ENCODE results near the gene TIAM2.

TIAM2 gene

DNA sequence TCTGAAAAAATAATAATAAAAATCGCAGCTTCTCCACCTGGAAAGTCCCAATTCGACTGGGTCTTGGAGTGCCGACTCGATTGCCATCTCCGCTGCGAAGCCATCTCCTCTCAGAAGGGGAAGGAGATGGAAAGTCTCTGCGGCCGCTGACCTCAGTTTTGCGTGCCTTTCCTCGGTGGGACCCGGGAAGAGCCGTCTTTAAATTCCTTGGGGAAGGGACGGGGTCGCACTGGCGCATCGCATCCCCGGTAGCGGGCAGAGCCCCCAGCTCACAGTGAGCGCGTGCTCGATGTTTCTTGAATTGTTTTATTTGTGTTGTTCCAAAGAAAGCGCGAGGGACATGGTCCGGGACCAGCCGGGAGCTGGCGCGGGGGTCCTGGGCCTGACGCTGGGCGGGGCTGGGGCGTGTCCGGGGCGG is 270 bp upstream of the TIAM2 start:
- no peak for TF ChIP-seq POLR2AphosphoS5 (IDR thresholded peaks at IDR 0.05; ENCODE audit: low read depth, low read length)
- TF ChIP-seq POLR2A (IDR thresholded peaks at IDR 0.05; ENCODE audit: low read depth, low read length), result no peak
- no peak for TF ChIP-seq TAF1 (IDR thresholded peaks at IDR 0.05; ENCODE audit: borderline replicate concordance, low read depth, low read length)
- no peak for FAIRE-seq
- DNase-seq (ENCODE audit: insufficient read length), result no peak

DNA sequence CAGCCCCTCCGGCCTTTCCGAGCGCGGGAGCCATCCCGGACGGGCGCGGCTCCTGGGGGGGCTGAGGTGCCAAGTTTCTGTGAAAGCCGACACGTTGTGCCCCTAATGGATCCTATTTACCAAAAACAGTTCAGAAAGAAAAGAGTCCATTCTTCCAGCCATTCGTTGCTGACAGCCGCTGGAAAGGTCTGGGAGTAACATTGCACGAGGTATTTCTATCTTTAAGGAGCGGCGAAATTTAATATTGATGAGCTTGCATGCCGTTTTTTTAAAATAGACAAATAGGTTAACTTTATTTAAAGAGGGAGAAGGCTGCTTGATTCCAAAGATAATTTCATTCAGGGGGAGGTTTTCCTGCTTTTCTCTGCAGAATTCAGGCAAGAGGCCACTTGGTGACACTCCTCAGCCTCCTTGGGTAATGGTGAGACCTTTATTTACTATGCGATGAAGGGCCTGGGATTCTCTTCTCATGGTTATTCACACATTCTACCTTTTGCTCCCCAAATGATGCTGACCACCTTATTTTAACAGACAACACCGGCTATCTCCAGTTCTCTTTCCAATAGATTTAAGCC is 988 bp downstream of the TIAM2 start:
- FAIRE-seq (no peak), DNase-seq (ENCODE audit: insufficient read length) (no peak)
- no peak for TF ChIP-seq POLR2AphosphoS5 (IDR thresholded peaks at IDR 0.05; ENCODE audit: low read depth, low read length)

DNA sequence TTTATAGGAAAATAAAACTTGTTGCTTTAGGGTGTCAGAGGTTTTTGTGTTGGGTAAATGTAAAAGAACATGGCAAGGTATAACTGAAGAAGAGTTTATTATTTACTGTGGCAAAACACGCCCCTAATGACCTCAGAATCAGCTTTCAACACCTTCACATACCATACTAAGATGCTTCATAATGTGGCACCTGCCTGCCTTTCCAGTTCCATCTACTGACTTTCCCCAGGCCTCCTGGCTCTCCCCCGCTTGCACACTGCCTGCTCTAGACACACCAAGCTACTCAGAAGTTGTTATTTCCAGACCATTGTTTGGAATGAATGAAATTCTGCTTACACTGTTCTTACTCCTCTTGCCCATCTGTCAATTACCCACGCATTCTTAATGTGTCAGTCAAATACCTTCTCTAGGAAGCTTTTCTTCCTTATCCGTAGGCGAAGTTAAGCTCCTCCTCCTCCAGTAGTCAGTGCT is 1.8 kb downstream of the TIAM2 start:
- no peak for TF ChIP-seq POLR2A (IDR thresholded peaks at IDR 0.05; ENCODE audit: low read depth, low read length)
- TF ChIP-seq POLR2AphosphoS5 (IDR thresholded peaks at IDR 0.05; ENCODE audit: low read depth, low read length), result no peak
- TF ChIP-seq TAF1 (IDR thresholded peaks at IDR 0.05; ENCODE audit: borderline replicate concordance, low read depth, low read length), result no peak
- FAIRE-seq (no peak), DNase-seq (ENCODE audit: insufficient read length) (no peak)

DNA sequence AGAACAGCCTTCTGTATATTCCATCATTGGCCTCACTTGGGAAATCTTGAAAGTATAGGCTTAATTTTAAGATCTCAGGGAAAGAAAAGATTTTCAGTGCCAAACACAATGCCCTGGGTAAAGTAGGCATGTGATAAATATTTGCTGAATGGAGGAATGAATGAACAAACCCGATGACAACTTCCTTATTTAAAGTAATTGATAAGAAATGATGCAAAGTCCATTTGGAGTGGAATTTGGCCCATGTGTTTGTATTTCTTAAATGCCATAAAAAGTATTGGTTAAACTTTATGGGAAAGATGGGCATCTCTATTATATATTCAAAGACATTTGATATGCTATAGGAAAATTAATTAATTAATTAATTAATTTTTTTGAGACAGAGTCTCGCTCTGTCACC is 3.7 kb downstream of the TIAM2 start:
- FAIRE-seq (no peak), DNase-seq (ENCODE audit: insufficient read length) (no peak)
- TF ChIP-seq POLR2A (IDR thresholded peaks at IDR 0.05; ENCODE audit: low read depth, low read length) (no peak), POLR2AphosphoS5 (IDR thresholded peaks at IDR 0.05; ENCODE audit: low read depth, low read length) (no peak), TAF1 (IDR thresholded peaks at IDR 0.05; ENCODE audit: borderline replicate concordance, low read depth, low read length) (no peak)

DNA sequence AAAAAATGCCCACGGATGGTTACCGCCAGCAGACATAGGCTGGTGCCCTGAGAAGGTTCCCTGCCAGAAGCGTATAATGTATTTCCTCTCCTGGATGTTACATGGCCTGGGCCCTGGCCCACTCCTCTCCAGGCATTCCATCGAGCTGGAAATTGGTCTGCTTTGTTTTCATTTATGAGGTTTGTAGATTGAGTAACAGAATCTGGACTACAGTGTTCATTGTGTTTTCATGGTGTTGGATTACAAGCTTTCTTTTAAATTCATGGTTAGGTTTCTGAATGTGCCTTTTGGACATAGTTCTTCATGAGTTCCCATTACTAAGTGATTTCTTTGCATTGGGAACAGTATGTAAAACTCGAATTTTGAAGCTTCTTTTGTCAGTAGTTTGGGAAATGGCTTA is 6.4 kb downstream of the TIAM2 start:
- no peak for DNase-seq (ENCODE audit: insufficient read length)
- no peak for TF ChIP-seq POLR2A (IDR thresholded peaks at IDR 0.05; ENCODE audit: low read depth, low read length)
- TF ChIP-seq TAF1 (IDR thresholded peaks at IDR 0.05; ENCODE audit: borderline replicate concordance, low read depth, low read length), result no peak
- no peak for TF ChIP-seq POLR2AphosphoS5 (IDR thresholded peaks at IDR 0.05; ENCODE audit: low read depth, low read length)
- no peak for FAIRE-seq

DNA sequence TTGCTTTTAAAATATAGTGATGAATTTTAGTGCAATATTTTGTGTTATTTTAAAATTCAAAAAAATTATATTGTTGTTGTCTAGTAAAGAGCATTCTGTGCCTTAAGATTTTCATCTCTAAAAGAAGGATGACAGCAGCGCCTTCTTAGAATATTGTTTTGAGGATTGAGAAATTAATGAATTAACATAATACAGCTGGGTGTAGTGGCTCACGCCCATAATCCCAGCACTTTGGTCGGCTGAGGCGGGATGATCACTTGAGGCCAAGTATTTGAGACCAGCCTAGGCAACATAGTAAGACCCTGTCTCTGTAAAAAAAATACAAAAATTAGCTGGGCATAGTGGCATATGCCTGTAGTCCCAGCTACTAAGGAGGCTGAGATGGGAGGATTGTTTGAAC is 6.8 kb downstream of the TIAM2 start:
- TF ChIP-seq POLR2AphosphoS5 (IDR thresholded peaks at IDR 0.05; ENCODE audit: low read depth, low read length) (no peak), TAF1 (IDR thresholded peaks at IDR 0.05; ENCODE audit: borderline replicate concordance, low read depth, low read length) (no peak), POLR2A (IDR thresholded peaks at IDR 0.05; ENCODE audit: low read depth, low read length) (no peak)
- DNase-seq (ENCODE audit: insufficient read length) (no peak), FAIRE-seq (no peak)

DNA sequence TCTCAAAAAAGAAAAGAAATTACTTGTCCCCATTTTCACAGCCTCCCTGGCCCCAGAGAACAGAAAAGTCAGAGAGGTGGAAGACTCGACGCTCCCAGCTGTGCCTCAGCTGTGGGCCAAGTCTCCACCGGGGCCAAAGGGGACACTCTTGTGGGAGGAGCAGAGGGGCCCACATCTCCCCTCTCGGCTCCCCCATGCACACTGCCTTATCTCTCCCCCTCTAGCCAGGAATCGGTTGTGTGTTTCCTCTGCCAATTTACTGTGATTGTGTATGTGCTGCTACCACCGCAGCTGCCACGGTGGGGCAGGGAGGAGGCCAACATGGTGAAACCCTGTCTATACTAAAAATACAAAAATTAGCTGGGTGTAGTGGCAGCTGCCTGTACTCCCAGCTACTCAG is 8.4 kb downstream of the TIAM2 start:
- DNase-seq (ENCODE audit: insufficient read length) (no peak), FAIRE-seq (no peak)
- no peak for TF ChIP-seq TAF1 (IDR thresholded peaks at IDR 0.05; ENCODE audit: borderline replicate concordance, low read depth, low read length)

DNA sequence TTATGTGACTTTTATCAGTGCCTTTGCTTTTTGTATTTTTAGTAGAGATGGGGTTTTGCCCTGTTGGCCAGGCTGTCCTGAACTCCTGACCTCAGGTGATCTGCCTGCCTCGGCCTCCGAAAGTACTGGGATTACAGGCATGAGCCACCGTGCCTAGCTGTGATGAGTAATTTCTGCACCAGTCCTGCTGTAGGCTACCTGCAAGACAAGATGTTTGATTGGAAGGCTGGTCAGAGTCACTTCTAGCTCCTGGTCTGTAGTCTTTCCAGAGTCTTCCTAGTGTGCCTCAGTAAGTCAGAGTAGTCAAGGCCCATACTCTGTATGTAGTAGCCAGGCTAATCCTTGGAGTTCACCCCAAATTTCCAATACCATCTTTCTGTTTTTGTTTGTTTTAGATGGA is 8.9 kb downstream of the TIAM2 start:
- TF ChIP-seq POLR2AphosphoS5 (IDR thresholded peaks at IDR 0.05; ENCODE audit: low read depth, low read length) (no peak), POLR2A (IDR thresholded peaks at IDR 0.05; ENCODE audit: low read depth, low read length) (no peak), TAF1 (IDR thresholded peaks at IDR 0.05; ENCODE audit: borderline replicate concordance, low read depth, low read length) (no peak)
- FAIRE-seq, result no peak
- no peak for DNase-seq (ENCODE audit: insufficient read length)

DNA sequence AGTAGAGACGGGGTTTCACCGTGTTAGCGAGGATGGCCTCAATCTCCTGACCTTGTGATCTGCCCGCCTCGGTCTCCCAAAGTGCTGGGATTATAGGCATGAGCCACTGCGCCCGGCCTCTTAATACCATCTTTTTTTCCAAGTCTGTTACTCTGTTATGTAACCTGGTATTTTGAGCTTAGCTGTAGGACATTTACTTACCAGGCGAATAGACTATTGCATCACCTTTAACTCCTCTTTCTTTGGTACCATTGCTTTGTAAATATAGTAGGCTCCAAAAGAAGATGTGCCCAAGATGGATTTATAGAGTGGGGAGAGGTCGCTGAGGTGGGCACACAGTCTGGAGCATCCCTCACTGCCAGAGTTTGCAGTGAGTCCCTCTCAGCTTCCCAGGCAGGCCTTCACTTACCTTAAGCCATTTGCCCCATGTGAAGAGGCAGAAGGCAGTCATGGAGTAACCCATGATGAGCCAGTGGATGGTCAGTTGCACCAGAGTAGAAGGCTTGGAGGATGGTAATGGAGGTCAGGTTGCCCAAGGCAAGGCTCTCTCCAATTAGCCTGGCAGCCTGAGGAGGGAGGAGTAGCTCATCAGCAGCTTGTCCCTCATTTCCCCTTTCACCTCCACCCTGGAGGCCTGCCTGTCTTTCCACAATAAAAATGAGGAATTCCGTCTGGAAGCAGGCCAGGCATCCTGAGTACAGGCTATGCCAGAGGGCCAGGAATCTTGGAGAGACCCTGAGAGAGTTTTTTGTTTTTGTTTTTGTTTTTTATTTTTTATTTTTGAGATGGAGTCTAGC is 9.7 kb downstream of the TIAM2 start:
- no peak for DNase-seq (ENCODE audit: insufficient read length)
- TF ChIP-seq TAF1 (IDR thresholded peaks at IDR 0.05; ENCODE audit: borderline replicate concordance, low read depth, low read length) (no peak), POLR2AphosphoS5 (IDR thresholded peaks at IDR 0.05; ENCODE audit: low read depth, low read length) (no peak), POLR2A (IDR thresholded peaks at IDR 0.05; ENCODE audit: low read depth, low read length) (no peak)
- no peak for FAIRE-seq

DNA sequence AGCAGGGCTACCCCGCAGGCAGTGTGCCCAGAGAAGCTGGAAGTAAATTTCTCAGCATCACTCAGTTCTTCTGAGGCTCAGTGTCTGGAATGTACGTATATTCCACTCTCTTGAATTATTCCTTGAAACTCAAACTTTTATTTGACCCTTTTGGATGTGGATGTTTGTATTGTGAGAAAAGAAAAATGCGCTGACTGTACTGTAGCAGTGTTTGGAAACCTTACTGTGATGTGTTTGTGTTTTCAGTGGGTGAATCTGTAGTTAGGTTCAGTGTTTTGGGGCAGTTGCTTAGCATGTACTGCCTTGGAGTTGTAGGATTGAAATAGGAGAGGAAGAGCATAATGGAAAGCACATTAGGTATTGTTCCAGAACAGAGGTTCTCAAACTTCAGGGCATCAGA is 13.5 kb downstream of the TIAM2 start:
- no peak for FAIRE-seq

DNA sequence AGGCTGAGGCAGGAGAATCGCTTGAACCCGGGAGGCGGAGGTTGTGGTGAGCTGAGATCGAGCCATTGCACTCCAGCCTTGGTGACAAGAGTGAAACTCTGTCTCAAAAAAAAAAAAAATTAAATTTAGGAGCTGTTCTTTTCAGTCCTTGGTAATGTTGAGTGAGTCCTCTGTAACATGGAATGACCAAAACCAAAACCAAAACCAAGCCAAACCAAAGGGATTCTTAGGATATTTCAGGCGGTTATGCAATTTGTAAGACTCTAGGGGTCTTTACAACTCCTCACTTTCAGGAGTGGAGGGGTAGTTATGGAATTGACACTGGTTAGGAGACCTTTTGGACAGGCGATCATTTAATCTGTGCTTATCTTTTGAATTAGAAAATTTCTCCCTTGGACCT is 15.8 kb downstream of the TIAM2 start:
- no peak for TF ChIP-seq POLR2AphosphoS5 (IDR thresholded peaks at IDR 0.05; ENCODE audit: low read depth, low read length)
- TF ChIP-seq TAF1 (IDR thresholded peaks at IDR 0.05; ENCODE audit: borderline replicate concordance, low read depth, low read length), result no peak
- TF ChIP-seq POLR2A (IDR thresholded peaks at IDR 0.05; ENCODE audit: low read depth, low read length), result no peak
- DNase-seq (ENCODE audit: insufficient read length), result no peak
- FAIRE-seq, result no peak

More for the DNA sequence above, 13.5 kb downstream of the TIAM2 start:
- TF ChIP-seq TAF1 (IDR thresholded peaks at IDR 0.05; ENCODE audit: borderline replicate concordance, low read depth, low read length) (no peak), POLR2AphosphoS5 (IDR thresholded peaks at IDR 0.05; ENCODE audit: low read depth, low read length) (no peak), POLR2A (IDR thresholded peaks at IDR 0.05; ENCODE audit: low read depth, low read length) (no peak)
- DNase-seq (ENCODE audit: insufficient read length), result no peak

DNA sequence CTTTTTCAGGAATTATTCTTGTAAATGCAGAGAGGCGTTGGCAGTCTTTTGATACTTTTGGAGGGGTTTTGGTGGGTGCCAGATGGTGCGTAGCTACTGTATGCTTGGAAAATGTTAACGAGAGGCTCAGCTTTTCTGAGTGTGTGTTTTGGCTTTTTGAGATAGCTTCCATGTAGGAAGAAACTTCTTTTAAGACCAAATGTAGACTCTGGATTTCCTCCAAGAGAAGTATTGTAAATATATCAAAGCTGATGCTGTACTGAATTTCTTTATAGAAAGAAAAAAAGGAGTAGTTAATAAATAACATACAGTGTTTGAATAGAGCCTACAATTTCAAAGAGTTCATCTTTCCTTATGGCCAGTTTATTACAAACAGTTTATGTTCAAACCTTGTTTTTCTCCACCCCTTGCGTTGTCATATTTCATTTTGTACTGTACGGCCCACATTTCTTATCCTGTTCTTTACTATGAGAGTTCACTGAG is 16.7 kb downstream of the TIAM2 start:
- DNase-seq (ENCODE audit: insufficient read length), result no peak
- TF ChIP-seq POLR2A (IDR thresholded peaks at IDR 0.05; ENCODE audit: low read depth, low read length), result no peak
- TF ChIP-seq TAF1 (IDR thresholded peaks at IDR 0.05; ENCODE audit: borderline replicate concordance, low read depth, low read length), result no peak
- TF ChIP-seq POLR2AphosphoS5 (IDR thresholded peaks at IDR 0.05; ENCODE audit: low read depth, low read length), result no peak
- no peak for FAIRE-seq

Data from GM12892 (cell line).